Stimulated activated CD4-positive, alpha-beta T cell treated with anti-CD3 and anti-CD28 coated beads, Interleukin-15, amount 100 ng/mL, for 24 hours (primary cell): ENCODE data around the gene EPHB2.

Experiments
- DNase-seq: peaks from one replicate; pipeline ENCODE4 v3.0.0-alpha.2; 2020

The EPHB2 gene

DNA sequence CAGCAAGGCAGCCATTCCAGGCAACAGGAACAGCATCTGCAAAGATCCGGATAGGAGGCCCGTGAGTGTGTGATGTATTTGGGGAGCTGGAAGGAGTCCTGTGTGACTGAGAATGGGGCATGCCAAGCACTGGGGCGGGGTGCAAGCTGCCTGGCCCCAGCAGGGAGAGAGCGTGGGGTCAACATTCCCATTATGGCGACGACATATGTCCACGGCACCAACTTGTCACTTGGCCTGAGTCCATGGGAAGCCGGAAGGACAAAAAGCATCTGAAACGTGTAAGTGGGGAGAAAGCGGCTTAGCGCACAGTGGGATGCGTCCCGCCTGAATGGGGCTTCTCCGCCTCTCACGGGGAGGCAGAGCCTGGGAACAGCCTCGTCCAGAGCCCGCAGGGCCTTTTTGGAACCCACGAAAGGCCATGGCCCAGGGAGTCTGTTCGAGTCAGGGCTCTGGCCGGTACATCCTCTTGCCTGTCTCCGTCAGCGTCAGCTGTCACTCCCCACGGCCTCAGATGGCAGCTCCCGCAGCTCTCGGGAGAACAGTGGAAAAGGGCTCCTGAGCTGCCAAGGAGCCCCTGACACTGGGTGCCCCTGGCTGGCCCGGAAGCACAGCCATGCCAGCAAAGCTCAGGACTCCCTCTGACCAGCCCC is 12.4 kb downstream of the EPHB2 start:
- DNase-seq = no peak

GRCh38 chr1:22727873-22728272 is 17.2 kb downstream of the EPHB2 start:
- no peak for DNase-seq

- no peak for DNase-seq
These were observed 18.2 kb downstream of the EPHB2 start for GRCh38 chr1:22728751-22729399.

GRCh38 chr1:22729400-22729773 is 18.7 kb downstream of the EPHB2 start:
- DNase-seq = no peak

DNA sequence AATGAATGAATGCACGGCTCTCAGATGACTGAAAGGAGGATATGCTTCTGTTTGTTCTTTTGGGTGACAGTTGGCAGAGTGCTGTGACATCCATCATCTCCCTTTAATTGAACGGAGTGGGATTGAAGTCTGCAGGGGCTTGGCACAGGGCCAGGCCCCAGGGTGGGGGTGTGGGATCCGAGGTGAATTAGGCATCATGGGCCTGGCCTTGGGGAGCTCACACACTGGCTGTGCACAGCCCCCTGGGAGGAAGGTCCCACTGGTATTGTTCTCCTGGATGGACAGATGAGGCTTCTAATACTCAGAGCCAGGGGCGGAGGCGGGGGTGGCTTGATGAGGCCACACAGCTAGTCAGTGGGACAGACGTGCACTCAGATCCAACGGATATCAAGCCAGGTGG is 19.3 kb downstream of the EPHB2 start:
- DNase-seq = no peak

DNA sequence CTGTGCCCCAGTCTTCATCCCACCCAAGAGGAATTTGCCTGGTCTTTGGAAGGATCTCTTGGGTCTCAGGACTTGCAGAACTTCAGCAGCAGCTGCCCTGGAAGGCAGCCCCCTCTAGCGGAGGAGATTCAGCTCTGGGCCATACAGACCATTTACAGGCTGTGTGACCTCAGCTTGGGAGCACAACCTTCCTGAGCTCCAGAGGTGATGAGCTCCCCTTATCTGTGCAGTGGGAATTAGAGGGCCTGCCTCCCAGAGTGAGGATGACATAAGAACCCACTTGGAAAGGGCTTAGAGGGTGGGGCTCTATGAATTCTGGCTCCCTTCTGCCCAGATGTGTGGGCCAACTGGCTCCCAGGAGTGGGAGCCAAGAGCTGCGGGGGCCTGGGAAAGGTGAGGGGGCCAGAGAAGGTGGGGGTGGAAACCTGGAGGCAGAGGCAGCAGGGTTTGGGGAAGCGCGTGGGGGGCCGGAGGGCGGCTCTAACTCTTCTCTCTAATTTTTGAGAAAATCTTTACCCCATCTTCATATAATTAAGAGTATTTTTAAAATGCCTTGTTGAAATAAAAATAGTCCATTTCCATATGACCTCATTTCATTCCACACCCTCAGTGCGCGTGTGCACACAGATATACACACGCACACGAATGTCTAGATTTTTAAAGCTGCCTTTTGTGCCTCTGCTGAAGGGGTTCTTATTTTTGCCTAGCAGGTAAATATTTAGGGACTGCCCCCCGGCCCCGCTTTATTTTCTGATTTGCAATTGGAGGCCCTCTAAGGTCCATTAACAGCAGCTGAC is 21.5 kb downstream of the EPHB2 start:
- no peak for DNase-seq

DNA sequence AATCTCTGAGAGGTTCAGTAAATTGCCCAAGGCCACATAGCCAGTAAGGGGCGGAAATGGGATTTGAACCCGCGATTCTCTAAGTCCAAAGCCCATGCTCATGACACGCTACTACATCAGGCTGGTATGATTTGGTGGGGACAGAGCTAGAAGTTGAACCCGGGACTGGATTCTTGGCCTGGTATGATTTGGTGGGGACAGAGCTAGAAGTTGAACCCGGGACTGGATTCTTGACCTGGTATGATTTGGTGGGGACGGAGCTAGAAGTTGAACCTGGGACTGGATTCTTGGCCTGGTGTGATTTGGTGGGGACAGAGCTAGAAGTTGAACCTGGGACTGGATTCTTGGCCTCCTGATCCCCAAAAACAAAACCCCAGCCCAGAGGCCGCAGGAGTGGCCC is 23.0 kb downstream of the EPHB2 start:
- DNase-seq = no peak

- DNase-seq = no peak
These were observed 26.0 kb downstream of the EPHB2 start for GRCh38 chr1:22736501-22737080.

GRCh38 chr1:22737374-22738068 is 26.9 kb downstream of the EPHB2 start:
- no peak for DNase-seq

DNA sequence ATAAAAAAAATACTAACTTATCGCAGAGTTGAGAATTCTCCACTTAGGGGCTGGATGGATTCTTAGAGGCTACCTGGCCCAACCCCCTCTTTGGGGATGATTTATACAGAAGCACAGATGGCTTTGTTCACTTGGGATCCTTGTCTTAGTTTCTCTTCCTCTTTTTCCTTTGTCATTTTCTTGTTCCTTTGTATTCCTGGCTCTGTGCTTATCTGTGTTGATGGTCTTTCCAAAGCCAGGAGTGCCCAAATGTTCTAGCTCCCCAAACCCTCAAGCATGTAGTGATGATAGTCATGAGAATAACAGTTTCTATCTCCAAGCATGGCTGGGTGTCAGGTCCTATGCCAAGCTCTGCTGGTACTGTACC is 27.4 kb downstream of the EPHB2 start:
- DNase-seq = no peak

DNA sequence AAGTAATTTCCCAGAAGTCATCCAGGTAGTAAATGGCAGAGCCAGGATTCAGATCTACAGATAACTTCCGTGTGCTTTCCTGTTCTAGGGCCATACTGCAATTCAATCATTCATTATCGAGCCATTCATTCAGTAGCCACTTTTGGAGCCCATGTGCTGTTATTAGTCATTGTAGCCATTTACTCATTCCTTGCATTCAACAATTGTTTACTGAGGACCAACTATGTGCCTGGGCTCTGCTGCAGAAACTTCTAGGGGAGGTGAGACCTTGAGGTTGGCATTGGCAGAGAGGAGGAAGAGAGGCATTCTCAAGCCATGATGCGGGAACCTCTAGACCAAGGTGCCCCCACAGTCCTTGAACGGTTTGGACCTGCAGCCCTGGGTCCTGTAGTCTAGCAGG is 27.9 kb downstream of the EPHB2 start:
- DNase-seq = no peak

- peak; percentile 6 for DNase-seq
These were observed 29.2 kb downstream of the EPHB2 start for GRCh38 chr1:22739648-22740385.

DNA sequence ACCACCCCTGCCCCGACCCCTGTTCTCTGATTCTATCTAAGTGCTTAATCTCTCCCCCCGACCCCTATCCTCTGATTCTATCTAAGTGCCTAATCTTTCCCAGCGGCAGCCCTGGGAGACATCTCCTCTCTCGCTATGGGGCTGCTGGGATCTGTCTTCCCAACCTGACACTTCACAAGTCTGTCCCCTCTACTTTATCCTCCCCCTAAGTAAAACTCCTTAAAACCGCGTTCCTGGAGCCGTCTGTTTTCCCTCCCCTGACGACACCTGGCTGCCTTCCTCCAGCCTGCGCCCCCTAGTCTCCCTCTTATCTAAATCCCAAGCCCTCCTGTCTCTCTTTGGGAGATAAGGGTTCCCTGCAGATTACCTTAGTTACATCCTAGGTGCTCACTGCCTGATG is 30.5 kb downstream of the EPHB2 start:
- DNase-seq = no peak

GRCh38 chr1:22745669-22746585 is 35.3 kb downstream of the EPHB2 start:
- no peak for DNase-seq

GRCh38 chr1:22747021-22747734 is 36.5 kb downstream of the EPHB2 start:
- DNase-seq = no peak

DNA sequence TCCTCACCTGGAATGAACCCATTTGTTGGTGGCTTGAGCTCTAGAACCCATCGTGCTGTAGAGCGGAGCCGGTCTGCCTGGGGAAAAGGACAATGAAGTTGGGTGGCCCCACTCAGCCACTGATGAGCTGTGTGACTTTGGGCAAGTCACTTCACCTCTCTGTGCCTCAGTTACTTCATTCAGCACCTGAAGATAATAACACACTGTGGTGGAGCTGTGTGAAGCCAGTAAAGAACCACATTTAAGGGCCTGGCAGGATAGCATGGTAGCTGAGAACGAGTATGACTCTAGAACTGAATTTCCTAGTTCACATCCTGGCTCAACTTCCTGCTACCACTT is 37.1 kb downstream of the EPHB2 start:
- DNase-seq = no peak

DNA sequence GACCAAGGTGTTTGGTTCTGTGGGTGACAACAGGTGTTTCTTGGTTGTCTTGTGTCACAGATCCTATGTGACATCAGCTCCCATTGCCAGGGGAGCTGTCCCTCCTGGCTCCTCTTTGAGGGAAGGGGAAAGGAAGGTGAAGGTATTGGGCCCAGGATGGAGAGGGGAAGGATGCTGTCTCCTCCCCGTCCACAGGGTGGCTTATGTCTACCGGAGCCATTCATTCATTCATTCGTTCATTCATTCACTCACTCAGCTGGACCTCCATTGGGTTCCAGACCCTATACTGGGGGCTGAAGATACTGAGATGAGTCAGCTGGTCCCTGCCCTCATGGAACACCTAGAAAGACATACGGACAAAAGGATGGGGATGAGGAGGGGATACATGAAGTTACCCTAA is 38.9 kb downstream of the EPHB2 start:
- DNase-seq = no peak

DNA sequence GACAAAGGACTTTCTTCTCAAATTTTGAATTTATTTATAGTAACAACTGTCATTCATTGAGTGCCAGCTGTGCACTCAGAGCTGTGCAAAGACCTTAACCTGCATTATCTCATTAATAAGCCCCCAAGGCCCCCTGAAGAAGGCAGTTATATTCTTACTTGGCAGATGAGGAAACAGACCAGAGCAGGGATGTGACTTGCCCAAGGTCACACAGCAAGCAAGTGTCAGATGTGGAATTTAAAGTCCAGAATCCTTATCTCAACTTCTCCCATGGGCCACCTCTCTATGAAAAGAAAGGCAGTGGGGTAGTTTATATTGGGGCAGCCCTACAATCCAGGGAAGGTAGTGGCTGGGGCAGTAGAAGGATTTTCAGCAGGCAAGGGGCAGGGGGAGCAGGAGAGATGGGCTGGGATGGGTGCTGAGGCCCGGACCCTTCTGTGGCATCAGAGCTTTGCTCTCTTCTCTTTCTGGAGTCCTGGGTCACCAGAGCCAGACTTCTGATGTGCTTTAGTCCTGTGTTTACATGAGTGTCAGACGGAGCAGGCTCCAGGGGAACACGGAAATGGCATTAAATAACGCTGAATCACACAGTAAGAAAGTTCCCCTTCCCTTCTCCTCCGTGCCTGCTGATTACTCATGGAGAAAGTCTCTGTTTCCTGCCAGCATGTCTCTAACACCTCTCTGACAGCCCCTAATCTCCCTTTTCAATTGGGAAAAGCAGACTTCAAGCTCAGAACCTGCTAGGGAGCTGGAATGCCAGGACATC is 39.5 kb downstream of the EPHB2 start:
- peak; percentile 5 for DNase-seq

- DNase-seq = no peak
These were observed 40.0 kb downstream of the EPHB2 start for GRCh38 chr1:22750685-22751051.

DNA sequence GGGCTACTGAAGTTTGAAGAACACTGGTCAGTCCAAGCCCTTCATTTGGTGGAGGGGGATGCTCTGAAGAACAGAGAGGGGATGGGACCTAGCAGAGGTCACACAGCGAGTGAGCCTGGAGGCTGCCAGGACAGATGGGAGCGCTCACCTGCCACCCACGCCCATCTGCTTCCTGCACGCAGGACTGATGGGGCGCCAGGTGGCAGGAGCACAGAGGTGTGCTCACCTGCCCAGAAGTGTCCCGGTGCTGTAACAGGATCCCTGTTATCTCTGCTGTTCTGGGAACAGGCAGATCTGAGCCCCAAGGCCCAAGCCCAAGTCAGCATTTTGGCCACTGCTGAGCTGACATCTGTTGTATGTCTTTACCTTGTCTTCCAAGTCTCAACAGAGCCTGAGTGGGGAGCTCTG is 40.5 kb downstream of the EPHB2 start:
- no peak for DNase-seq
